GM12801 (cell line): ENCODE data around the gene RALGAPA2.

Experiments
- TF ChIP-seq, protein P1 (sequence below): IDR thresholded peaks from one replicate; pipeline ENCODE4 v1.5.1; 2011; ENCODE audit warnings: control low read depth; ENCODE audit not compliant: insufficient read length; ENCODE audit errors: extremely low read depth

RALGAPA2 gene

DNA sequence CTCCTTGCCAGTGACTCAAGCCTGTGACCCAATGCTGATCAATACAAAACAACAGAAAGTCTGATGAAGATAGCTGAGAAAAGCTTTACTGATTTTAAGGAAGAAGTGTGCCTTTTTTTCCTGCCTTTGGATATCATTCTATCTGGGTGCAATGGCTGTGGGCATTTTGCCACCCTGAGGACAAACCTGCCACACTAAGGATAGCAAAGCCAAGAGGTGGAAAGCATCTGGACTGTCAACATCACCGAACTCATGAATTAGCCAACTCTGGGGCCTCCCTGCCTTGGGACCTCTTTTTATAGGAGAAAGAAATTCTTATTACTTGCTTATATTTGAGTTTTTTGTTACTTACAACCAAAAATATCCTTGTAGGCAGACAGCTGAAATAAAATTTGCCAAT is 19.9 kb downstream of the RALGAPA2 start:
- TF ChIP-seq, protein P1, sequence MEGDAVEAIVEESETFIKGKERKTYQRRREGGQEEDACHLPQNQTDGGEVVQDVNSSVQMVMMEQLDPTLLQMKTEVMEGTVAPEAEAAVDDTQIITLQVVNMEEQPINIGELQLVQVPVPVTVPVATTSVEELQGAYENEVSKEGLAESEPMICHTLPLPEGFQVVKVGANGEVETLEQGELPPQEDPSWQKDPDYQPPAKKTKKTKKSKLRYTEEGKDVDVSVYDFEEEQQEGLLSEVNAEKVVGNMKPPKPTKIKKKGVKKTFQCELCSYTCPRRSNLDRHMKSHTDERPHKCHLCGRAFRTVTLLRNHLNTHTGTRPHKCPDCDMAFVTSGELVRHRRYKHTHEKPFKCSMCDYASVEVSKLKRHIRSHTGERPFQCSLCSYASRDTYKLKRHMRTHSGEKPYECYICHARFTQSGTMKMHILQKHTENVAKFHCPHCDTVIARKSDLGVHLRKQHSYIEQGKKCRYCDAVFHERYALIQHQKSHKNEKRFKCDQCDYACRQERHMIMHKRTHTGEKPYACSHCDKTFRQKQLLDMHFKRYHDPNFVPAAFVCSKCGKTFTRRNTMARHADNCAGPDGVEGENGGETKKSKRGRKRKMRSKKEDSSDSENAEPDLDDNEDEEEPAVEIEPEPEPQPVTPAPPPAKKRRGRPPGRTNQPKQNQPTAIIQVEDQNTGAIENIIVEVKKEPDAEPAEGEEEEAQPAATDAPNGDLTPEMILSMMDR, result no peak

DNA sequence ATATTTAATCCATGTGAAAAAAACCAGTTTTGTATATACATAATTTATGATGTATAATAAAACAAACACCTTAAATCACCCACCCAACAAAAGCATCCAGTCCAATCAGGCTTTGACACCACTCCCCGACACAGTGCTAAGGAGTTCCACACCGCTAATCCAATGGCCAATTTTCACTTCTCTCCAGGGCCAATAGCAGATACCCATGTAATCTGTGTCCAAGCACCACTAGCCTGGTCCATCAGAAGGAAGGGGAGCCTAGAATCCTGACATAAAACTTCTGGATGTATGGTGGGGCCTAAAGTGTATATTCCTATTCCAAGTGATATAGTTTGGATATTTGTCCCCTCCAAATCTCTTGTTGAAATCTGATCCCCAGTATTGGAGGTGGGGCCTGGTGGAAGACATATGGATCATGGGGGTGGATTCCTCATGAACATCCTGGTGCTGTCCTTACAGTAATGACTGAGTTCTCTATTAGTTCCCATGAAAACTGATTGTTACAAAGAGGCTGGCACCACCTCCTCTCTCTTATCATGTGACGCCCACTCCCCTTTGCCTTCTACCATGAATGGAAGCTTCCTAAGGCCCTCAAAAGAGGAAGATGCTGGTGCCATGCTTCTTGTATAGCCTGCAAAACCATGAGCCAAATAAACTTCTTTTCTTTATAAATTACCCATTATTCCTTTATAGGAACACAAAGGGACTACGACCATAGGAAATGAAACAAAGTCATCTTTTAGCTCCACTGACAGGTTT is 20.8 kb downstream of the RALGAPA2 start:
- TF ChIP-seq, protein P1, result no peak

DNA sequence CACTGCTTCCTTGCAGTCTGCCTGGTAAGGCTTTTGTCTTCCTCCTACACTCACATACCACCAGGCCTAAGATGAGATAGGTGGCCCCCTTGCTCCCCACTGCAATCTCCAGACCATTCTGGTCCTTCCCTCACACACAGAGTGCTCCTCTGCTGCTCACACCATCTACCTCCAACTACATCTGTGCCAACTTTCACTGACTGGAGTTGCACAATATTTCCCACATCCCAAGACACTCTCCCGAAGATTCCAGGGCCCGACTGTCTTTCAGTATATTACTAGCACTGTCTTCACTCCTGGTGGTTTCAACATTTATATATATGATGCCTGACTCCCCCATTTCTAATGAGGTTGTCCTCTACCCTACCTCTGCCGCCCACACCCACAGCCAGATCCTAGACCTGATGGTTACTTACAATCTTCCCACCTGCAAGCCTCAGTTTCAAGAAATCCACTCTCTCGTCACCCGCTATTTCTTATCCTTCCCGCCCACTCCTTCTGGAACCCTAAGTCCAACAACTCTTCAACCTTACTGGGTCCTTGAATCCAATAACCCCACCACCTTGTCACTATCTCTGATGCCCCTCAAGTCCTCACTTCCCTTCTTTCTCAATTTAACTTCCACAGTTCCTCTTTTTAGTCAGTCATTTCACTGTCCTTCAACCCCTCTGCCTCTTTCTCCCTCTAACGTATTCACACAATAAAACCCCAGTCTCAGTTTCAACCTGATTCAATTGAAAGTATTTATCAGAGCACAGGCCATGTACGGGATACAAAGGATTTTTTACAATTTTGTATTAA is 21.6 kb downstream of the RALGAPA2 start:
- TF ChIP-seq, protein P1, result no peak

DNA sequence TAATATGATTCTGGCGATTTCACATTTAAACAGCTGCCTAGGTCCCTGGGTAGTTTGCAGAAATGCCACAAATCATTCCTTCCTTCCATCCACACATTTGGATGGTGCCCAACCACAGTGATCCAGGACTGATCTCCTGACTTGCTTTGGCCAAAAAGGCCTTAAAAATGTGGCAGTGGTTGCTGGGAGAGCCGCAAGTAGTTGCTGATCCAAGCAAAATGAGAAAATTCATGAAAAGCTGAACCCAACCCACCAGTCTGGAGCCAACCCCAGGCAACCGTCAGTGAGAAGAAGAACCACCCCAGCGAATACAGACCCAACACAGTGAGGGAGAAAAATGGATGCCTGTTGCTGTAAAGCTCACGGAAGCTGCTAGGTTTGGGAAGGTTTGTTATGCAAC is 25.1 kb downstream of the RALGAPA2 start:
- TF ChIP-seq, protein P1, result no peak

DNA sequence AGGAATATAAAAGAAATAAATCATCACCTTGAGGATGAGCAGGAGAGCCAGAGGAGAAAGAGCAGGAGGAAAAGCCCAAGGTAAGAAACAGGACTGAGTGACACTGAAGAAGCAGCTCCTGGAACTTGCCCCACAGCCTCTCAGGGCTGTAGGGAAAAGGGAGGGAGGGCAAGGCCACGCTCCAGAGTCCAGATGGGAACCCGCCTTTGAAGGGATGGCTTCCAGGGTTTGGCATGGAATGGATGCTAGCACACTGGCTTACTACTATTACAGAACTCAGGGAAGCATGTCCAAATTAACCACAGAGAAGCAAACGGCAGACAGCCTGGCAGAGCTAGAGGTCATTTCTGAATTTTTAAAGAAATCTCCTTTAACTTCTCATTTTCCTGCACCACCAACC is 26.8 kb downstream of the RALGAPA2 start:
- TF ChIP-seq, protein P1, result no peak

DNA sequence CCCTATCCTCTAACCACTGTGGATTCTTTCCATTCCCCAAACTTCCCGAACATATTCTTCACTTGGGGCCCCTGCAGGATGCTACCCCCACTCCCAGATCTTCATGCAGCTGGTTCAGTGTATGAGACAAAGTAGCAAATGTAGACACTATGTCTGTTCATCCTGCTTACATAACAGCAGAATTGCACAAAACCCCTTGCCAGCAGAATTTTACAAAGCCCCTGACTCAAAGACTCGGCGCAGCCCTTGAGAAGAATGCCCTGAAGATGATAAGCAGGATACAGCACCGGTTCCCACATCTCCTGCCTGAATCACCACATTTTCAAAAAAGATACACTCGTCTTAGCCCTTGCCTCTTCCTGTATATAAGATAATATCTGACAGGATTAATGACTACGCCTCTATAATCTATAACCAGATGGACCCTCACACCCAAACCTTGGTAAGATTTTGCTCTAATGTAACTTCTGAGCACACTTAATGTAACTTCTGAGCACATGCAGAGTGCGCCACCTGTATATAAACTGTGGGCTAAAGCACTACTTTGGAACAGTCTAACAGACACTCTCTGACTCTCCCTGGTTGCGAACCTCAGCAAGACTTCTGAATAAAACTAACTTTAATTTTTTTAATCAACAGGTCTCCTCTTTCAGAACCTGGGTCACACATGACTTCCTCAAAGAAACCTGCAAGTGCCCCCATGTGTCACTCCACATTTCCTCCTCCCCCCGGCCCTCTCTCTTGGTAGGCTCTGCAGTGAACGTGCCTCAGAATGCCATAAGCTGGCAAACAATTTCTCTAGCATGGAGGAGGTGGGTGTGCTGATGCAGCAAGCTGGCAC is 28.7 kb downstream of the RALGAPA2 start:
- TF ChIP-seq, protein P1, result no peak

DNA sequence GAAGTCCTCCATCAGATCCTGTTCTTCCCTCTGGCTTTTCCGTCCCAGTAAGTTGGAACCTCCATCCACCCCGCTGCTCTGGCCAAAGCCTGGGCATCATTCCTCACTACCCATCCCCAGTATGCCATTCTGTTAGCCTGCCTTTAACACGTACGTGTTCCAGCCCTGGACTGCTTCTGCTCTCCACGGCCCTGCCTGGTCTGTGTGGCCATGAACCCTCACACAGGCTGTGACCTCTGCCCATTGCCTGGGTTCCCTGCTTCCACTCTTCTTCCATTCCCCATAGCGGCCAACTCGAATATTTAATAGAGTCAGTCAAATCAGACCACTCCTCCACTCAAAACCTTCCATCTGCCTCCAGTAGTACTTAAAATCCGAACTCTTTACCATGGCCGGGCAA is 29.4 kb downstream of the RALGAPA2 start:
- TF ChIP-seq, protein P1, result no peak
